Stimulated activated CD4-positive, alpha-beta T cell treated with anti-CD3 and anti-CD28 coated beads, Interleukin-1b, Interleukin-23, amount 100 ng/mL, for 4 hours (primary cell): ENCODE measurements around the gene PML.

Experiments
- DNase-seq, 2 donors: peaks; one replicate each; pipeline ENCODE4 v3.0.0-alpha.2; 2020; ENCODE audit warnings: low read depth in 2 of 2

PML gene, protein sequence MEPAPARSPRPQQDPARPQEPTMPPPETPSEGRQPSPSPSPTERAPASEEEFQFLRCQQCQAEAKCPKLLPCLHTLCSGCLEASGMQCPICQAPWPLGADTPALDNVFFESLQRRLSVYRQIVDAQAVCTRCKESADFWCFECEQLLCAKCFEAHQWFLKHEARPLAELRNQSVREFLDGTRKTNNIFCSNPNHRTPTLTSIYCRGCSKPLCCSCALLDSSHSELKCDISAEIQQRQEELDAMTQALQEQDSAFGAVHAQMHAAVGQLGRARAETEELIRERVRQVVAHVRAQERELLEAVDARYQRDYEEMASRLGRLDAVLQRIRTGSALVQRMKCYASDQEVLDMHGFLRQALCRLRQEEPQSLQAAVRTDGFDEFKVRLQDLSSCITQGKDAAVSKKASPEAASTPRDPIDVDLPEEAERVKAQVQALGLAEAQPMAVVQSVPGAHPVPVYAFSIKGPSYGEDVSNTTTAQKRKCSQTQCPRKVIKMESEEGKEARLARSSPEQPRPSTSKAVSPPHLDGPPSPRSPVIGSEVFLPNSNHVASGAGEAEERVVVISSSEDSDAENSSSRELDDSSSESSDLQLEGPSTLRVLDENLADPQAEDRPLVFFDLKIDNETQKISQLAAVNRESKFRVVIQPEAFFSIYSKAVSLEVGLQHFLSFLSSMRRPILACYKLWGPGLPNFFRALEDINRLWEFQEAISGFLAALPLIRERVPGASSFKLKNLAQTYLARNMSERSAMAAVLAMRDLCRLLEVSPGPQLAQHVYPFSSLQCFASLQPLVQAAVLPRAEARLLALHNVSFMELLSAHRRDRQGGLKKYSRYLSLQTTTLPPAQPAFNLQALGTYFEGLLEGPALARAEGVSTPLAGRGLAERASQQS

DNA sequence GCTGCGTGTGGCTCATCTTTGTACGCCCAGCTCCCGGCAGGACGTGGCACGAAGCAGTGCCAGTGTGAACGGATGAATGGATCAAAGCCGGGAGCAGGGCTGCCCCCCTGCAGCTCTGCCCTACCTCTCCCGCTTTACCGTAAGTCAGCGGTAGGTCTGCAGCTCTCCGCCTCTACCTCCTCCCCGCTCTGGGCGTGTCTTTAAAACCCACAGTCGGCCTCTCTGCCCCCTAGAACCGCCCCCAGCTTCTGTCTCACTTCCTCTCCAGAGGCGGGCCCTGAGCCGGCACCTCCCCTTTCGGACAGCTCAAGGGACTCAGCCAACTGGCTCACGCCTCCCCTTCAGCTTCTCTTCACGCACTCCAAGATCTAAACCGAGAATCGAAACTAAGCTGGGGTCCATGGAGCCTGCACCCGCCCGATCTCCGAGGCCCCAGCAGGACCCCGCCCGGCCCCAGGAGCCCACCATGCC is at the start of gene PML:
Gene PML, plus strand, starts transcription at position 304 of the 471 bp plus-strand sequence. Its CDS starts 97 bp downstream, at position 401.
- DNase-seq, result peak; percentile 85 to 87

DNA sequence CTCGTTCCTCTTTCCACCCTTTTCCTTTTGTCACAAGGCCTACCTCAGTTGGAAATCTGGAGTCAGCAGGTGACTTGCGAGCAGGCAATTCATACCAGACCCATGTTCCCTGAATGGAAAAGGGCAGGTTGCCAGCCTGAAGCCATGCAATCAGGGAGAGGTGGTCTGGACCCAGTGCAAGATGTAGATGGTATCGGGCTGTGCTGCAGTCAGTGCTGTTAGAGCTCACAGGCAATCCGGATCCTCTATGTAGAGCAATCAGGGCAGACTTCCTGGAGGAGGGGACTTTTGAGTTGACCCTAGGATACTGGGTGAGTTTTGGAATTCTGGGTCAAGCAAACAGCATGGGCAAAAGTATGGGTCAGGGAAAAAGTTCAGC is 49.4 kb upstream of the PML start:
- DNase-seq, result no peak

DNA sequence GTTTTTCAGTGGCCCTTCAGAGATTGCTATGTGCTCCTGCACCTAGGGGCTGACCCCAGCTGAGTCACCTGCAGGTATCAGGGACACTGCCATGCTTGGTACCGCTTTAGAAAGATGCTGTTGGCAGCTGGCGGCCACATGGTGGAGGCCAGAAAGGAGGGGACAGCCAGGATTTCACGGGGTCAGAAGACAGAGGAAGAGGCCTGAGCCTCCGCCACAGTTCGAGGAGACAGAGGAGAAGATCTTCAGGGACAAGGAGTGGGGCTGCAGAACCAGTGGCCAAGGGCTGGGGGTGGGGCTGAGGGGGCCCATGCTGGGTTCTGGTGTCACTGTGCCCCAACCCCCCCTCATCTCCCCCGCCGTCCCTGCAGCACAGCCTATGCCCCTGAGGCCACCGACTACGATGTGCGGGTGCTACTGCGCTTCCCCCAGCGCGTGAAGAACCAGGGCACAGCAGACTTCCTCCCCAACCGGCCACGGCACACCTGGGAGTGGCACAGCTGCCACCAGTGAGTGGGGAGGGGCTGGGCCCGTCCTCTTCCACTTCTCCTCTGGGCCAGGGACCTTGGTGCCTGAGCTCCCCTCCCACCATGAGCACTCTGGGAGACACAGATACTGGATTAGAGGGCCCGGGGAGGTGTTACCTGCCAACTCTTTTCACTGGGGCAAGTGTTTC is 48.3 kb upstream of the PML start:
- no peak for DNase-seq

DNA sequence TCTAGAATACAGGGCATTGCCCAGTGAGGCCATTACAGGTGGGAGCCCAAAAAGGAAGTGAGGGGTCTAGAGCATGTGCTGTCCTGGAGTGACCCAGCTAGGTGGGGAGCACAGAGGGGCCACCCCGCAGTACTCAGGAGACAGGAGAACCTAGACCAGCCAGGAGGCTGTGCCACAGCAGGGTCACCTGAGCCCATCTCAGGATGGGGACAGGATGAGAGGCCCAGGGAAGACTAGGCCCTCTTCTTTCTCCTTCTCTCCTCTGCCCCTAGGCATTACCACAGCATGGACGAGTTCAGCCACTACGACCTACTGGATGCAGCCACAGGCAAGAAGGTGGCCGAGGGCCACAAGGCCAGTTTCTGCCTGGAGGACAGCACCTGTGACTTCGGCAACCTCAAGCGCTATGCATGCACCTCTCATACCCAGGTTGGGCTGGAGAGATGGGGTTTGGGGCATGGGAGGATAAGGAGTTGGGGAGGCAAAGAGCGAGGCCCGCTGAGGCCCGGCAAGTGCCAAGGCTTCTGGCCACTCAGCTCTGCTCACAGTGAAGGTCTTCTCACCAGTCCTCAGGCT is 47.6 kb upstream of the PML start:
- DNase-seq, result no peak

DNA sequence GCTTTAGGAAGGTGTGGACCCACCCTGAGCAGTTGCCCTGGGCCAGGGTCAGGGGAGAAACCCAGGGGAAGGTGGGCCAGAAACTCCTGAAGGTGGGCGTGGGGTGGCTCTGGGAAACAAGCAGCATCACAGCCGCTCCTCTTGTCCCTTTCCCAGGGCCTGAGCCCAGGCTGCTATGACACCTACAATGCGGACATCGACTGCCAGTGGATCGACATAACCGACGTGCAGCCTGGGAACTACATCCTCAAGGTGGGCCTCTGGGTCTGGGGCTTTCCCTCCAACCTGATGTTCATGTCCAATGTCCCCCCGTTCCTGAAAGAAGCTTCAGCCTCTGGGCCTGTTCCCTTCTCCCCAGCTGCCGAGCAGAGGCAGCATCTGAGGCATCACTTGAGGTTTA is 46.9 kb upstream of the PML start:
- no peak for DNase-seq

DNA sequence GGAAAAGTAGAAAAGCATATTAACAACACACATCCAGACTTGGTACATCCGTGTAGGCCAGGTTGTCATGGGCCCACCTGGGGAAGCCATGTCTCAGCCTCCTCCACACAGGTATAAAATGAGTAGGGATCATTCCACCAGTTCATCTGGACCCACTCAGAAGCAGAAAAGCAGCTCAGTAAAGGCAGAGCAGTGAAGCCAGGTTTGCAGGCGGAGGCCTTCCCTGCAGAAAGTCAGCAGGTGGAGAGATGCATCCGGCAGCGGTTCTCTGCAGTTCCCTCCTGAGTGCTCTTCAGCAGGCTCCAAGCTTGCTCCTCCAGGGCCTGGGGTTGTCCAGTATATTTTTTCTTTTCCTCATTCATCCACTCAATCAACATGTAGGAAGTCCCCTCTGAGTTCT is 46.1 kb upstream of the PML start:
- DNase-seq, result no peak

DNA sequence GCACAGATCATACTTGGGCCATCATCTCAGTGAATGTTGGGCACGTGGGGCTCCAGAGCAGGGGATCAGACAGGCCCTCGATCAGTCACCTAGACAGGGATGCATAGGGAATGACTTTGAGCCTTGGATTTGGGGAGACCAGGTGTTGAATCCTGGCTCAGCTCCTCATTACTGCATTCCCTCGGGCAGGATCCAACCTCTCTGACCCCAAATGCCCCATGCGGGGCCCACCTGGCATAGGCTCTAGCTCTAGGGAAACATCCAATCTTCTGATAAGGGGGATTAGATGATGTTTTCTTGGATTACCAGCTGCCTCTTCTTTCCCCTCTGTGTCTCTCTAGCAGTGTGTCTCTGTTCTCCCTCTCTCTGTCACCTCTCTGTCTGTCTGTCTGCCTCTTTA is 45.5 kb upstream of the PML start:
- no peak for DNase-seq

DNA sequence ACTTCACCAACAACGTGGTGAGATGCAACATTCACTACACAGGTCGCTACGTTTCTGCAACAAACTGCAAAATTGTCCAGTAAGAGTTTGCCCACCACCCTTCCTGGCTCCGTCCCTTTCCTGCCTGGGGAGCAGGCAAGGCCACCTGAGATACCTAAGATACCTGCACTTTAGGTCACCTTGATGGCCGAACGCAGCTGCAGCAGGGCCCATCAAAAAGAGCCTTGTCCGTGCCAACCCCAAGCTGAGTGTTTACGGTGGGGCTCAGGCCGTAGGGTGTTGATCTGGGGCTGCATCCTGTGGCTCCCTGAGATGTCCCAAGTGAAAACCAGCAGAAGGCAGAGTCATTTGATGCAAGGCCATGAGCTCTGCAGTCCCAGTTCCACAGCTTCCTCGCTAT is 45.0 kb upstream of the PML start:
- no peak for DNase-seq

DNA sequence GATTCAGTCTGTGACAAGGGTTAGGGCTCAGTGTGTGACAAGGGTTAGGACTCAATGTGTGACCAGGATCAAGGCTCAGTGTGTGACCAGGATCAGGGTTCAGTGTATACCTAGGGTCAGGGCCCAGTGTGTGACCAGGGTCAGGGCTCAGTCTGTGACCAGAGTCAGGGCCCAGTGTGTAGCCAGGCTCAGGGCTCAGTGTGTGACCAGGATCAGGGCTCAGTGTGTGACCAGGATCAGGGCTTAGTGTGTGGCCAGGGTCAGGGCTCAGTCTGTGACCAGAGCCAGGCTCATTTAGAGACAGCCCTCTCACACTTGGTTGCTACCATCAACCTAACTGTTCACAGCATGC is 44.1 kb upstream of the PML start:
- no peak for DNase-seq

DNA sequence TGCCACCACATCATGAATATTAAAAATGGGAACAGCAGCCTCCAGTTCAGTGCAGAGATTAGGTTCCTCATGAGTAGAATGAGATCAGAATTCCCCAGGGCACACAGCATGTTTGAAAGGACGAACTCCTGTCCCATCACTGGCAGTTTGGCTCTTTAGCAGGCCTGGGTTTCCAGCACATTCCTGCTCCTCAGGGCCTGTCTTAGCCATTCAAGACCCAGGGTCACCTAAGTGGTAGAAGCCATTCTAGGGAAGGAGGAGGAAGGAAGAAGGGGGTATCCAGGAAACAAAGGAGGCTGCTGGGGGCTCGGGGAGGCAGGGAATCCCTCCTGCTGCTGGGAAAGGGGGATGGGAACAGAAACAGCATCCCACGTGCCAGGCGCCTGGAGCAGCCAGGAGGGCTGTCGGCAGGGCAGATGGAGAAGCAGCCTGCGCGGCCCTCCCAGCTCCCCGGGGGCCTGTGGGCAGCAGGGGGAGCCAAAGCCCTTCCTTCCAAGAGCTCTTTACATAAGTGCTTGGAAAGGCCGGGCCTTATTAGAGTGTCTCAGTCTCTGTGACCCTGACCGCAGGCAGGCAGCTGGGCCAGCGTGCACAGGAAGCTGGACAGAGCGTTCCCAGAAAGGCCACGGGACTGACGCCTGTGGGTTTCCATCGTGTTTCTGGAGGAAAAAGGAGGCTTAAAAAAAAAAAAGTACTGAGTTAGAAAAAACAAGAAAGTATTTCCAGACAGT is 43.5 kb upstream of the PML start:
- DNase-seq, result peak; percentile 56 to 61

DNA sequence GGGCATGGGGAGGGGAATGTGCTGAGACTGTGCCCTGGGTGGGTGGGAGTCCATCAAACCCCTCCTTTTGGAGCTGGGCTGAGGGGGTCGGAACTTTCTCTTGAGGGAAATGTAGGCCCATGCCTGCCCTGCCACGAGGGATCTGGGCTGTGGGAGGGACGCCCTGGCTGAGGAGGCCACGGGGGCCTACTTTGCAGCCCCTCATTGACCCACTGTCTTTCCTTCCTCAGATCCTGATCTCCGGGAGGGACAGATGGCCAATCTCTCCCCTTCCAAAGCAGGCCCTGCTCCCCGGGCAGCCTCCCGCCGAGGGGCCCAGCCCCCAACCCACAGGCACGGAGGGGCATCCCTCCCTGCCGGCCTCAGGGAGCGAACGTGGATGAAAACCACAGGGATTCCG is 42.9 kb upstream of the PML start:
- no peak for DNase-seq

DNA sequence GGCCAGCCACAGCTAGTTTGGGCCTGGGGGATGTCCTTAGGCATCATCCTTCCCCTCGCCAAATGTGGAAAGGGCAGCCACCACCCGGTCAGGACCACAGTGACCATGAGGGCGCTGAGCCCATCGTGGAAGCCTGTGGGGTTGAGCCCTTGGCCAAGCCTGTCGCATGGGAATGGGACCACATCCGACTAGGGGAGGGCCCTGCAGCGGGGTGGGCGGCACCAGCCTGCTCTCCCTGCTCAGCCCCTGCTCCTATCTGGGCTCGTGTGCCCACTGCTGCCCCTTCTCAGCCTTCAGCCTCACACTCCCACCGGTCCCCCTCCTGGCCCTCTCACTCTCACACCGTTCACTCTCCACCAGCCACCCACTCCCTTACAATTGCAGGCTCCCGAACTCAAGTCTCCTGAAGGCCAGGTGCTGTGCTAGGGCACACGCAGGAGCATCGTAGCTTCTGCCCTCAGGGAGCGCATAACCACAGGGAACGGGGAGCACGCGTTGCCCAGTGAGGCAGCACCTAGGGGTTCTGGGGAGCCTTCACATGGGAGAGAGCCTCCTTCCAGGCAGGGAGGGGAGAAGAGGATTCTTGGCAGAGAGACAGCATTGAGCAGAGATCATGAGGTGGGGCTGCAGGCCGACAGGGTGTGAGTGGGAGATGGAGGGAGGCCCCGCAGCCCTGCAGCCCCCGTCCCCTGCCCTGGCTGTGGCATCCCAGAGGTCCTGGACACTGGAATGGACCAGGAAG is 42.2 kb upstream of the PML start:
- no peak for DNase-seq

DNA sequence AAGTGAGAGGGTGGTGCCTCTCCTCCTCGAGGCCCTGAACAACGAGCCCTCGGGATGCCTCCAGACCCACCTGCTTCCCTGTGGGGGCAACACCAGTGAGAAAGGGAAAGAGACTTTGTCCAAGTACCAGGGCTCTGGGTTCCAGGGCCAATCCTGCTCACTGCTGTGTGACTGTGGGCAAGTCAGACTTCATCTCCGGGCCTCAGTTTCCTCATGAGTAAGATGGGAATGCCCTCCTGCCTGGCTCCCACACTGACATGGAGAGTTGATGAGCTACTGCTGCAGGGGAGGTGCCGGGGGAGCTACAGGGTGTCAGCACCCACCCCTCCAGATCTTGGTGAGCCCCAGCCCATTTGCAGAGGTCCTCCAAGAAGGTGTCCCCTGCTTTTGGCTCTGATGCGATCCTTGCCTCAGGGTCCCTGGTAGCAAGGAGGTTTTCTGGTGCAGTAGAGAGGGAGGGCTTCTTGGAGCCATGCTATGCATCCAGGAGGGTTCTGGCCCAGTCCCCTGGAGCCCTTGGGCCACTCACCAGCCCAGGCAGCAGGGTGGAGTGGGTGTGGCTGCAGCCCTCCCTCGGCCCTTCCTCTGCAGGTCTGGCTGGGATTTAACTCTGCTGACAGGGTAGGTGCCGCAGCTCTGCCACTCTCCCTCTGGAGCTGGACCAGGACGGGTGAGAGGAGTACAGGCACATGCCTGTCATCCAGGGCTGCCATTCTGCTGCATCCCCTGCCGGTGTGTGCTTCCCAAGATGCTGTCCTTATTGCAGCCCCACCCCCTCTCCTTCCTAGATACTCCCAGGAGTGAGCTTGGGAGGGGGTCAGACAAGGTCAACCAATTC is 41.4 kb upstream of the PML start:
- no peak for DNase-seq

DNA sequence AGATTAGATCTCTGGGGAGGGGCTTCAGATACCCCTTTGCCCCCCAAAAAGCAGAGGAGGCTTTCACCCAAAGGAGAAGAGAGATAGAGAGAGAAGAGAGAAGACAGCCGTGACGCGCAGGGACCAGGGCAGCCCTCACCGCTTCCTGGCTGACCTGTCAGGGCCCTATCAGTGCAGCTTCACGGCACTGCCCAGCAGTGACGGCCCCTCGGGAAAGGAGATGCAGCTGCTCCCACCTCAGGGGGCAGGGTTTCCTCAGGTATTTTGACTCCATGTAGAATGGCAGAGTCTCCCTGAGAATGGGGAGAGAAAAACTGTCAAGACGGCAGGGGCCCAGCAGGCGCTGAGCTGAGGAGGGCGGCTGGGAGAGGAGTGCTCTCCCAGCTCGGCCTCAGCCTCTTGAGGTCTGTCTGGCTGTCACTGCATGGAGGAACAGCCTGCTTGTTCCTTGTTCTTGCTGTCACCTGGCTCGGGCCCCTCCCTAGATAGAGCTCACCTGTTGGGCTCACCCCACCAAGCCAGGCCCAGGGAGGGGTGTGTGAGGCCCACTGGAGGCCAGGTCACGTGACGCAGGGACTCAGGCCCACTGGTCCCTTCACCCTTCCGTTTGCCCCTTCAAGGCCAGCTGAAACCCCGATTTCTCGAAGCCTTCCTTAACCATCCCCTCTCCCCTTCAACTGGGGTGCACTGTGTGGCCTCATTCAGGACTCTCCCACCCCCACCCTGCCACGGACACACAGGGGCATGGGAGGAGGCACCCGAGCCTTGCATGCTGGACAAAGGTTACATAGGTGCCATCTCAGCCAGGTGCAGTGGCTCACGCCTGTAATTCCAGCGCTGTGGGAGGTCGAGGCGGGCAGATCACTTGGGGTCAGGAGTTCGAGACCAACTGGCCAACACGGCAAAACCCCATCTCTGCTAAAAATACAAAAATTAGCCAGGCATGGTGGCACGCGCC is 40.0 kb upstream of the PML start:
- DNase-seq, result no peak

DNA sequence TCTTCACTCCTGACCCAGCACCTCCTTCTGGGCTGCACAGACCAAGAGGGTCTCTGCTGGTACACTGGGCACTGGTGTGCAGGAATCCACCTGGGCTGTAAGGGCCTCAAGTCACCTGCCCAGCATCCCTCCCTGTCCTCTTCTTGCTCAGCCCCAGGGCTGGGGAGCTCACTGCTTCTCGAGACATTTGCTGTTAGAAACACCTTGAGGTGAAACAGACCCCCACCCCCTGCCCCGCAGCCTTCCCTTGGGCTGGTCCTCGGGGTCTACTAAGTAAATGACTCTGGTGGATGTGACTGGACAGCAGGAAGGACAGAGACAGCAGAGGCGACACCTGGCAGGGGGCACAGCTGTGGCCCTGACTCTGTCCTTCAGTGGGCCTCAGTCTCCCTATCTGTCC is 39.2 kb upstream of the PML start:
- DNase-seq, result no peak

DNA sequence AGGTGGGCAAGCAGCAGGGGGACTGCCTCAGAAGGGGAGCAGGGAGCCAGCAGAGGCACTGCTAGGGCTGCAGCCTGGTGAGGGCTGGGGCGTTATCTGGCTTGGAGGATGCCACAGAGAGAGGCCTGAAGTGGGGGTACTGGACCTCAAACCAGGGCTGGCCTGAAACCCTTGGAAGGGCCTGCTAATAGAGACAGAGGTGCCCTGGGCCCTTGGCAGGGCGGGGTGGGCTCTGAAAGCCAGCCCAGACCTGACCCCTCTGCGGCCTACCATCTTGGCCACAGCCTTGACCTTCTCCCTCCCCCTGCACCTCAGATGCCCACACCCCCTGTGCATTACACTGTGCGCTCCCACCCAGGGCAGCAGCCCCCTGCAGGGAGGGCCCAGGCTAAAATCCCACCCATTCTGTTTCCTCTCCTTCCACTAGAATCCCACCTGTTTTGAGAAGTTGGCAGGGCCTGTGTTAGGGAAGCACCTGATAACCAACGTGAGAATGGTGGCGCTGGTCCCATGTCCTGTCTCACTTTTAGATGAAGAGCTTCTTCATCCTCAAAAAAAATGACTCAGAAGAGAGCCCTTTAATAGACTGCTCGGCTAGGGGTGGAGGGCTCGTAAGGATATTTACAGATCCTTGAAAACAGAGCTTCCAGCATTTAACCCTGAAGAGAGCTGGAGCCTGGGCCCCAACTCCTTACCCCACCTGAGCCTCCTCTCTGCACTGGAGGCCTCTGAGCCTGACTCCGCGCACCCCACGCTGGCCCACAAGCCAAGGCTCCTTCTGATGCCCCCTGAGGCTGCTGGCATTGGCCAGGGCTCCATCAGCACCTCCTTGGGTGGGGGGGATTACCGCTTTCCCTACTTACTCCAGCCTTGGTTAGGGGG is 38.4 kb upstream of the PML start:
- DNase-seq, result no peak

DNA sequence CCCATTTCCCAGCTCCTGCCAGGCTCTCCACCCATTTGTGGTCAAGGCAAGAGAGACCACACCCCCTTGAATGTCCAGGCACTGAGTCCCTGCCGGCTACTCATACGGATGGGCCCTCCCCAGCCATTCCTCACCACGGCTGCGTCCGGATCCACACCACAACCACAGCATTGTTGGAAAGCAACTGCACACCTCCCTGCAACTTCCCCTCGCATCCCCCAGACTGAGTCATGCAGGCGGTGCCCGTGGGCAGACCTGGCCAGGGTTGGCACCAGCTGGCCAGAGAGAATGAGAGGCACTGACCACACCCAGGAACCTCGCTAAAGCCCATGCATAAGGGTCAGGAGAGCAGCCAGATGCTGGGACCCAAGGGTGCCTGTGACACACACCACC is 37.8 kb upstream of the PML start:
- no peak for DNase-seq

DNA sequence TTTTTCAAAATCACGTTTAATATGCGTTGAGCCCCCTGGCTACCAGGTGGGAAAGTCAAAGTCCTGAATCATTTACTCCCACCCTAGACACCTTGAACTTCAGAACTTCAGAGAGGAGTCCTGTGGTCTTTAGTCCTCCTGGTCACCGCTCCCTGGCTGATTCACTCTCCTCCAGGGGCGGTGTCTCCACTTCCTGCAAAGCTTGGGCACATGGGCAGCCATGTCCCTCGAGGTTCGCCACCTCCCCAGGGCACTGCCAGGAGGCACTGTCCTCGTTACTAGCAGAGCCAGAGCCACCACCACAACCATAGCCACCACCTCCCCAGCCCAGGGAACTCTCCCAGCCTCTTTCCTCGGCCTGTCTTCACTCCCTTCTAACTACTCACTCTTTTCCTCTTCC is 37.2 kb upstream of the PML start:
- no peak for DNase-seq
